Neutrophil (primary cell): Measurements from ENCODE around the gene KRTAP10-8.
"Not testable (repeated sequence)": the region's sequence is repeated elsewhere in the genome, so short reads cannot be mapped to it uniquely, and the experiment has no call there.

Source experiments
- H3K27ac ChIP-seq: fragments of 200-600 bp; sonication (generic); 2 replicates; pipeline ENCODE4 v1.5.1; 2016; ENCODE audit warnings: mild to moderate bottlenecking, moderate library complexity
- H3K27me3 ChIP-seq: fragments of 200-600 bp; sonication (generic); 2 replicates; pipeline ENCODE4 v1.6.0; 2016; ENCODE audit warnings: mild to moderate bottlenecking
- H3K36me3 ChIP-seq: fragments of 200-600 bp; sonication (generic); 2 replicates; pipeline ENCODE4 v1.5.1; 2017
- H3K4me1 ChIP-seq, 2 experiments: fragments of 200-600 bp in 1 of 2; sonication (generic) in 1 of 2; 1 replicate in 1 of 2; 2 replicates in 1 of 2; pipeline versions ENCODE4 v1.5.1 to v1.6.1; 2013 to 2016; ENCODE audit warnings: low read depth in 1 of 2, low read length in 1 of 2, mild to moderate bottlenecking in 1 of 2, moderate library complexity in 1 of 2; ENCODE audit not compliant: control insufficient read depth in 1 of 2, insufficient read depth in 1 of 2
- H3K4me3 ChIP-seq, 2 experiments: fragments of 200-600 bp in 1 of 2; sonication (generic) in 1 of 2; 1 replicate in 1 of 2; 2 replicates in 1 of 2; pipeline ENCODE4 v1.5.1; 2013 to 2016; ENCODE audit warnings: low read depth in 1 of 2, low read length in 1 of 2, mild to moderate bottlenecking in 1 of 2, moderate library complexity in 1 of 2
- H3K9me3 ChIP-seq: fragments of 200-600 bp; sonication (generic); 2 replicates; pipeline ENCODE4 v1.5.1; 2016
- CTCF ChIP-seq: fragments of 200-600 bp; sonication (generic); IDR thresholded peaks from 2 replicates; pipeline ENCODE4 v1.5.1; 2016; ENCODE audit warnings: antibody characterized with exemption

Gene KRTAP10-8

GRCh38 chr21:44636209-44637017 is 24.5 kb downstream of the KRTAP10-8 start:
- TF ChIP-seq CTCF: no peak

GRCh38 chr21:44637018-44637850 is 25.4 kb downstream of the KRTAP10-8 start, which contains the start of gene KRTAP10-10:
Gene KRTAP10-10 (plus strand): TSS chr21:44637356. CDS start chr21:44637418, 62 bp downstream.
- peaks cover 7% of the 10 kb centered on the region for H3K27me3 ChIP-seq
- no peak within 1 kb of the TSS for H3K27ac ChIP-seq
- H3K36me3 ChIP-seq: no peaks in the 10 kb centered on the region
- no peak for TF ChIP-seq CTCF
- H3K9me3 ChIP-seq: no peaks in the 10 kb centered on the region
- H3K4me1 ChIP-seq: no peaks in the 10 kb centered on the region
- no peak within 1 kb of the TSS for H3K4me3 ChIP-seq

More at GRCh38 chr21:44636209-44637017, 24.5 kb downstream of the KRTAP10-8 start:
- Histone ChIP-seq H3K27ac (no peak overlapping the region), H3K36me3 (no peaks in the 10 kb centered on the region), H3K9me3 (no peaks in the 10 kb centered on the region), H3K4me1 (no peaks in the 10 kb centered on the region), H3K4me3 (no peak overlapping the region), H3K27me3 (peaks cover 7% of the 10 kb centered on the region)

GRCh38 chr21:44637851-44638348 is 26.0 kb downstream of the KRTAP10-8 start:
- not testable (repeated sequence) for H3K36me3 ChIP-seq, H3K9me3 ChIP-seq, H3K4me1 ChIP-seq, H3K4me3 ChIP-seq, H3K27ac ChIP-seq, H3K27me3 ChIP-seq

GRCh38 chr21:44638506-44639330 is 26.8 kb downstream of the KRTAP10-8 start:
- H3K4me1 ChIP-seq, H3K9me3 ChIP-seq, H3K36me3 ChIP-seq, H3K27me3 ChIP-seq, H3K4me3 ChIP-seq, H3K27ac ChIP-seq: not testable (repeated sequence)

GRCh38 chr21:44639331-44639655 is 27.4 kb downstream of the KRTAP10-8 start:
- no peak for TF ChIP-seq CTCF
- H3K9me3 ChIP-seq: peaks cover 2% of the 10 kb centered on the region
- H3K4me1 ChIP-seq: no peaks in the 10 kb centered on the region
- H3K27me3 ChIP-seq: peaks cover 2% of the 10 kb centered on the region
- no peaks in the 10 kb centered on the region for H3K36me3 ChIP-seq
- H3K4me3 ChIP-seq: no peak overlapping the region
- H3K27ac ChIP-seq: no peak overlapping the region

- H3K27ac ChIP-seq: no peak overlapping the region
- H3K4me3 ChIP-seq: no peak overlapping the region
- no peaks in the 10 kb centered on the region for H3K4me1 ChIP-seq
- no peak for TF ChIP-seq CTCF
- no peaks in the 10 kb centered on the region for H3K27me3 ChIP-seq
- peaks cover 3% of the 10 kb centered on the region for H3K9me3 ChIP-seq
- no peaks in the 10 kb centered on the region for H3K36me3 ChIP-seq
These were observed 28.9 kb downstream of the KRTAP10-8 start for GRCh38 chr21:44640761-44641160.
